H9 (cell line): ENCODE results near the gene EXPH5. TPM values are rescaled to one million over a fixed set of nuclear protein-coding genes. Genes with fewer than 3 reads are reported as not detected.

ENCODE experiments used
- DNase-seq: peaks from one replicate; pipeline ENCODE4 v3.0.0-alpha.2; 2017
- H2AFZ ChIP-seq: one replicate; pipeline ENCODE4 v1.6.1; 2013; ENCODE audit warnings: mild to moderate bottlenecking, low read length, control low read depth, moderate library complexity
- H2AK5ac ChIP-seq: 2 replicates; pipeline ENCODE4 v1.6.1; 2013; ENCODE audit warnings: low read length, control low read depth, mixed read lengths; ENCODE audit not compliant: insufficient read length
- H2BK120ac ChIP-seq: one replicate; pipeline ENCODE4 v1.6.1; 2013; ENCODE audit warnings: low read depth, mild to moderate bottlenecking, low read length, control low read depth, inconsistent platforms; ENCODE audit not compliant: poor library complexity, severe bottlenecking
- H2BK12ac ChIP-seq: 2 replicates; pipeline ENCODE4 v1.6.1; 2013; ENCODE audit warnings: low read length, control low read depth, mixed read lengths, low read depth; ENCODE audit not compliant: insufficient read length
- H2BK15ac ChIP-seq: 2 replicates; pipeline ENCODE4 v1.6.1; 2013; ENCODE audit warnings: low read depth, low read length, control low read depth
- H2BK20ac ChIP-seq: one replicate; pipeline ENCODE4 v1.6.1; 2013; ENCODE audit warnings: low read depth, mild to moderate bottlenecking, low read length, control low read depth, inconsistent platforms; ENCODE audit not compliant: poor library complexity, severe bottlenecking
- H2BK5ac ChIP-seq: 2 replicates; pipeline ENCODE4 v1.6.1; 2013; ENCODE audit warnings: low read length, control low read depth, mixed read lengths; ENCODE audit not compliant: insufficient read length
- H3K14ac ChIP-seq: 2 replicates; pipeline ENCODE4 v1.6.1; 2013; ENCODE audit warnings: low read length, control low read depth; ENCODE audit not compliant: insufficient read depth
- H3K18ac ChIP-seq: 2 replicates; pipeline ENCODE4 v1.6.1; 2013; ENCODE audit warnings: low read depth, mild to moderate bottlenecking, mixed read lengths, low read length, control low read depth; ENCODE audit not compliant: insufficient read length
- H3K23ac ChIP-seq: 2 replicates; pipeline ENCODE4 v1.6.1; 2013; ENCODE audit warnings: low read length, control low read depth, mixed read lengths, low read depth; ENCODE audit not compliant: insufficient read length
- H3K23me2 ChIP-seq: 2 replicates; pipeline ENCODE4 v1.6.1; 2013; ENCODE audit warnings: low read depth, mild to moderate bottlenecking, mixed read lengths, low read length, control low read depth; ENCODE audit not compliant: insufficient read length, poor library complexity, severe bottlenecking
- H3K27ac ChIP-seq: 2 replicates; pipeline ENCODE4 v1.5.1; 2013; ENCODE audit warnings: low read length, control low read depth, mixed read lengths, low read depth; ENCODE audit not compliant: insufficient read length
- H3K27me3 ChIP-seq: 2 replicates; pipeline ENCODE4 v1.6.1; 2013; ENCODE audit warnings: low read length, control low read depth, inconsistent platforms; ENCODE audit not compliant: insufficient read depth
- H3K4ac ChIP-seq: 2 replicates; pipeline ENCODE4 v1.6.1; 2013; ENCODE audit warnings: low read depth, mild to moderate bottlenecking, control low read depth, inconsistent platforms, low read length, moderate library complexity
- H3K4me1 ChIP-seq: 2 replicates; pipeline ENCODE4 v1.6.1; 2013; ENCODE audit warnings: low read length, control low read depth, inconsistent platforms; ENCODE audit not compliant: insufficient read depth
- H3K4me2 ChIP-seq: 2 replicates; pipeline ENCODE4 v1.6.1; 2013; ENCODE audit warnings: low read length, control low read depth, mixed read lengths; ENCODE audit not compliant: insufficient read length, insufficient read depth
- H3K56ac ChIP-seq: 2 replicates; pipeline ENCODE4 v1.6.1; 2013; ENCODE audit warnings: low read depth, mild to moderate bottlenecking, mixed read lengths, low read length, control low read depth; ENCODE audit not compliant: insufficient read length
- H3K79me1 ChIP-seq: 2 replicates; pipeline ENCODE4 v1.6.1; 2013; ENCODE audit warnings: low read depth, mild to moderate bottlenecking, moderate library complexity, low read length, control low read depth, inconsistent platforms; ENCODE audit not compliant: insufficient read depth, poor library complexity, severe bottlenecking
- H3K79me2 ChIP-seq: 2 replicates; pipeline ENCODE4 v1.6.1; 2013; ENCODE audit warnings: low read length, control low read depth, inconsistent platforms; ENCODE audit not compliant: insufficient read depth
- H3K9ac ChIP-seq: 2 replicates; pipeline ENCODE4 v1.6.1; 2013; ENCODE audit warnings: low read length, control low read depth, mixed read lengths; ENCODE audit not compliant: insufficient read length; ENCODE audit errors: extremely low read depth
- H3K9me3 ChIP-seq: one replicate; pipeline ENCODE4 v1.6.1; 2013; ENCODE audit warnings: low read depth, low read length, inconsistent platforms; ENCODE audit not compliant: control insufficient read depth
- H3T11ph ChIP-seq: one replicate; pipeline ENCODE4 v1.6.1; 2013; ENCODE audit warnings: mild to moderate bottlenecking, low read length, control low read depth, inconsistent platforms
- H4K20me1 ChIP-seq: one replicate; pipeline ENCODE4 v1.6.1; 2013; ENCODE audit not compliant: control insufficient read depth, insufficient read length, insufficient read depth
- H4K5ac ChIP-seq: 2 replicates; pipeline ENCODE4 v1.6.1; 2013; ENCODE audit warnings: low read depth, mild to moderate bottlenecking, mixed read lengths, low read length, control low read depth; ENCODE audit not compliant: insufficient read length
- H4K8ac ChIP-seq: replicated peaks from 2 replicates; pipeline ENCODE4 v1.6.1; 2013; ENCODE audit warnings: low read length, control low read depth, mixed read lengths, low read depth; ENCODE audit not compliant: insufficient read length
- H4K91ac ChIP-seq: 2 replicates; pipeline ENCODE4 v1.6.1; 2013; ENCODE audit warnings: low read depth, mild to moderate bottlenecking, moderate library complexity, mixed read lengths, low read length, control low read depth; ENCODE audit not compliant: insufficient read length
- H3K27ac Mint-ChIP-seq, 3 experiments: 2 replicates in 2 of 3; 3 replicates in 1 of 3; pipeline ENCODE4 v1.8.0; 2020 to 2021; ENCODE audit warnings: mixed read lengths in 3 of 3, mild to moderate bottlenecking in 1 of 3, moderate library complexity in 1 of 3
- H3K27me3 Mint-ChIP-seq: 2 replicates; pipeline ENCODE4 v1.8.0; 2021; ENCODE audit warnings: low read depth, mild to moderate bottlenecking, moderate library complexity, mixed read lengths
- H3K36me3 Mint-ChIP-seq, 3 experiments: 2 replicates in 2 of 3; 3 replicates in 1 of 3; pipeline ENCODE4 v1.8.0; 2020 to 2021; ENCODE audit warnings: low read depth in 3 of 3, mixed read lengths in 3 of 3; ENCODE audit not compliant: insufficient read depth in 1 of 3
- H3K4me1 Mint-ChIP-seq, 2 experiments: 2 replicates each; pipeline ENCODE4 v1.8.0; 2020; ENCODE audit warnings: mixed read lengths in 2 of 2
- H3K4me3 Mint-ChIP-seq, 2 experiments: 2 replicates in 1 of 2; 3 replicates in 1 of 2; pipeline ENCODE4 v1.8.0; 2020 to 2021; ENCODE audit warnings: mild to moderate bottlenecking in 2 of 2, mixed read lengths in 2 of 2, moderate library complexity in 1 of 2
- H3K9me3 Mint-ChIP-seq, 2 experiments: 2 replicates in 1 of 2; 3 replicates in 1 of 2; pipeline ENCODE4 v1.8.0; 2020; ENCODE audit warnings: mild to moderate bottlenecking in 2 of 2, mixed read lengths in 2 of 2, moderate library complexity in 1 of 2
- CTCF ChIP-seq: fragments of 200-600 bp; sonication (generic); conservative IDR thresholded peaks from 3 replicates; pipeline ENCODE4 v1.8.0; 2021; ENCODE audit warnings: antibody characterized with exemption, mild to moderate bottlenecking
- WGBS: extraction: QIAGEN DNeasy Blood & Tissue Kit; methylation state at CpG from one replicate; pipeline ENCODE4 v1.1.7; 2013; ENCODE audit warnings: missing lambda C conversion rate, low lambda C conversion rate, mixed read lengths; ENCODE audit not compliant: insufficient read length; ENCODE audit errors: extremely low coverage; 5-methylcytosine and 5-hydroxymethylcytosine counted together
- total RNA-seq: library from RNA; stranded (reverse); gene quantifications from 2 replicates; pipeline ENCODE4 v1.2.1, GENCODE V29; 2021

Gene EXPH5
- total RNA-seq, 1 experiment from 2014 or later = 3.1 TPM

GRCh38 chr11:108568195-108568858 is 25.2 kb downstream of the EXPH5 start:
- H3K36me3 Mint-ChIP-seq = no peaks in the 10 kb centered on the region
- Histone ChIP-seq H3K79me1 (no peaks in the 10 kb centered on the region), H3K4me2 (no peak overlapping the region), H3K27ac (no peak overlapping the region), H2AFZ (no peak overlapping the region), H3K27me3 (no peaks in the 10 kb centered on the region), H3K9ac (no peak overlapping the region), H4K5ac (no peak overlapping the region), H2AK5ac (no peak overlapping the region), H3K23ac (no peak overlapping the region), H3K14ac (no peak overlapping the region), H3K4ac (no peak overlapping the region), H2BK15ac (no peak overlapping the region), H4K91ac (no peak overlapping the region), H3K56ac (no peak overlapping the region), H4K8ac (no peak overlapping the region), H3T11ph (no peak overlapping the region), H3K18ac (no peak overlapping the region), H3K79me2 (no peaks in the 10 kb centered on the region), H2BK120ac (no peak overlapping the region), H3K4me1 (no peaks in the 10 kb centered on the region), H3K9me3 (no peaks in the 10 kb centered on the region), H2BK12ac (no peak overlapping the region), H2BK20ac (no peak overlapping the region), H3K23me2 (no peaks in the 10 kb centered on the region), H2BK5ac (no peak overlapping the region), H4K20me1 (no peaks in the 10 kb centered on the region)
- H3K4me3 Mint-ChIP-seq = no peak overlapping the region
- no peak for DNase-seq
- no peaks in the 10 kb centered on the region for H3K27me3 Mint-ChIP-seq
- TF ChIP-seq CTCF = no peak
- no CpG with 5 or more reads among the region's 11 CpGs for WGBS
- no peak overlapping the region for H3K27ac Mint-ChIP-seq
- H3K4me1 Mint-ChIP-seq = peaks cover 11 to 19% of the 10 kb centered on the region in 2 experiments
- H3K9me3 Mint-ChIP-seq = 0 out of 5 replicates have a peak, but pooled peaks cover 0 to 3% of the 10 kb centered on the region in 2 experiments
